ENCODE data around the gene KRT9.
A peak's percentile ranks its signal among the peaks of the same experiment; 100 is the strongest.

Gene KRT9

DNA sequence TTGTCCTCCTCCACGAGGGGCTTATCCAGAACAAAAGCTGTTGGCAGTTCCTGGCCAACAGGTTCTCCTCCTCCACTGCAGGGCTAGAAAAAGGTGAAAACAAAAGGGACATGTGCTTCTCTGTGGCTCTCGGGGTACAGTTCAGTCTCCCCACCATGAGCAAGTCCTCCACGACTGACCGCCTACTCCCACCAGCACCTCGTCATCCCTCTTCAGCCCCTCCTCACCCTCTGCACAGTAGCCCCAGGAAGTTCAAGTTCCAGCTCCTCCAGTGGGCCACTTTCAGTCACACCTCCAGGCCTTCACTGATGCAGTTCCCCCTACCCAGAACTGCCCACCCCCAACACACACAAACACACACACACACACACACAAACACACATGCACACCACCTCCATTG, 19.4 kb downstream of the KRT9 start:
- DNase-seq (ENCODE audit: low read depth, low spot score): no peak
- TF ChIP-seq CTCF (IDR thresholded peaks at IDR 0.05; ENCODE audit: insufficient read depth, low read length, missing control alignments): no peak
- POLR2A ChIA-PET: no interaction called here
- CTCF ChIA-PET: interaction anchor here (4.9 to 16.0 kb wide), 4 partner anchors 11 to 113 kb away, joined by 23 to 604 read pairs (median 367); no protein-coding TSS in a partner anchor
- H3K4me3 ChIP-seq (ENCODE audit: low read depth, low read length): no peak overlapping the region

GRCh38 chr17:41551365-41551764, 20.5 kb downstream of the KRT9 start:
- no peak overlapping the region for H3K4me3 ChIP-seq (ENCODE audit: low read depth, low read length)
- ChIA-PET CTCF (interaction anchor here (0.9 to 16.0 kb wide), 10 partner anchors 12 to 749 kb away, joined by 3 to 604 read pairs (median 14); partner anchors contain the start of gene KRT36), POLR2A (no interaction called here)
- DNase-seq (ENCODE audit: low read depth, low spot score): no peak
- no peak for TF ChIP-seq CTCF (IDR thresholded peaks at IDR 0.05; ENCODE audit: insufficient read depth, low read length, missing control alignments)

DNA sequence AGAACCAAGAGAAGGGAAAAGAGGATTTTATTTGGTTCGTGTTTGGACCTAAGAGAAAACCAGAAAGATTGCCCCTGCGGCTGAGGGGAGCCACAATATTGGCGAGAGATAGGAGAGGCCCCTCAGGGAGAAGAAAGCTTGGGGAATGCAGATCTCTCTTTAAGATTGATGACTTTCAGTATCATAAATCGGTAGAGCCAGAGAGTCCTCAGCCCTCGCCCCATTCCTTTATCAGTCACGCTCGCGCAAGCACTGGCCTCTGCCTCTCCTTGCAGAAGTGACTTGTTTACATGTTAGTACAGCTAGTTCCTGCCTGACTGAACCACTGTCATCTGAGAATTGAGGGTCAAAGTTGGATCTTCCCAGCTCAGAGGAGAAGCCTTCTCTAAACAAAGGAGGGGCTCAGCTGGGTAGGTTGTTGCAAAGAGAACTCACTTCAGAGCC, 22.2 kb downstream of the KRT9 start:
- no peak for TF ChIP-seq CTCF (IDR thresholded peaks at IDR 0.05; ENCODE audit: insufficient read depth, low read length, missing control alignments)
- ChIA-PET CTCF (interaction anchor here (0.9 to 16.0 kb wide), 107 partner anchors 8 to 934 kb away, joined by 3 to 604 read pairs (median 7); partner anchors contain the start of genes KRT12, KRT15, KRT19 and KRT28), POLR2A (interaction anchor here (1.0 to 2.3 kb wide), 8 partner anchors 19 to 490 kb away, joined by 4 to 11 read pairs (median 5); partner anchors contain the start of genes KRT19 and KRTAP2-3)
- no peak for DNase-seq (ENCODE audit: low read depth, low spot score)
- no peak overlapping the region for H3K4me3 ChIP-seq (ENCODE audit: low read depth, low read length)

GRCh38 chr17:41548844-41549595, 22.8 kb downstream of the KRT9 start:
- TF ChIP-seq CTCF (IDR thresholded peaks at IDR 0.05; ENCODE audit: insufficient read depth, low read length, missing control alignments): peak; percentile 99
- POLR2A ChIA-PET: interaction anchor here (0.7 to 2.3 kb wide), 15 partner anchors 19 to 639 kb away, joined by 3 to 12 read pairs (median 4); partner anchors contain the start of genes KRT19, KRTAP2-3 and KRTAP2-4
- H3K4me3 ChIP-seq (ENCODE audit: low read depth, low read length): peak overlapping the region; percentile 19
- CTCF ChIA-PET: interaction anchor here (0.6 to 16.0 kb wide), 142 partner anchors 8 to 1138 kb away, joined by 3 to 604 read pairs (median 6); partner anchors contain the start of genes KRT12, KRT13, KRT15 and KRT19
- peak; percentile 38 for DNase-seq (ENCODE audit: low read depth, low spot score)

DNA sequence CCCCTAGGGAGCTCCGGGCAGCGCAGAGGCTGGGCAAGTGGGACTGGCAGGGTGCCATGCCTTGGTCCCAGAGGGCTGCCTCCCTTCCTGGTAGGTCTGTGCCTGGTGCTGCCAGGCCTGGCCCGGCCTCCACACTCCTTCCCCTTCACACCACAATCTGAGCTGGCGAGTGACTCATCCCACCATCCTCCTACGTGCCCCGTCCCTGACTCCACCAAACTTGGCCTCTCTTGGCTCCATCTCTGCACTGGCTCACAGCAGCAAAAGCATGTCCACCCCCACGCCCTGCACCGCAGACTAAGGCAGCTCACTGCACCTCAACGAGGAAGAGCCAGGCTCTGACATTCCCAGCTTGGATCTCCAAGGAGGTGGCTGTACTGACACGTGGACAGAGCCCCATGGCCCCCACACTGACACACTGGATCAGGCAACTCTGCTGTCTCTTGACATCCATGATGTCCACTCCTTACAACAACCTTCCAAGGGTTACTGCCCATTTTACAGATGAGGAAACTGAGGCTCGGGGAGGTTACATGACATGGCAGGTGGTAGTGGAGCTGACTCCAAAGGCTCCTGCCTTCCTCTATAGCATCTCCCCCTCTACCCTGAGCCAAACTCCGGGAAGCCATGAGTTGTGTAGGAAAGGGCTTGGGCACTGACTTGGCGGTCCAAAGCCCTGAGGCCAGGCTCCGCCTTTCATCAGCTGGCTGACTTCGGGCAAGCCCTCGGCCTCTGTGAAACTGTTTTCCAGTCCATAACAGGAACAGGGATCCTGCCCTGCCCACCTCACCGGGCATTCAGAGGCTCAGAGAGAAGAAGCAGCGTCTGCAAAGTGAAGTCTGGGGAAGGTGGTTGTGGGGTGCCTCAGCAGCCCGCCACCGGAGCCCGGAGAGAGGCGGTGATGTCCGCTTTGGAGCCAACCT, 23.7 kb downstream of the KRT9 start:
- DNase-seq (ENCODE audit: low read depth, low spot score): peak; percentile 95
- TF ChIP-seq CTCF (IDR thresholded peaks at IDR 0.05; ENCODE audit: insufficient read depth, low read length, missing control alignments): no peak
- POLR2A ChIA-PET: interaction anchor here (0.7 to 2.3 kb wide), 14 partner anchors 18 to 729 kb away, joined by 3 to 12 read pairs (median 4); partner anchors contain the start of genes KRT19, KRTAP2-3 and KRTAP2-4
- CTCF ChIA-PET: interaction anchor here (0.6 to 16.0 kb wide), 118 partner anchors 7 to 1137 kb away, joined by 3 to 604 read pairs (median 6); partner anchors contain the start of genes KRT13, KRT15, KRT19 and KRT20
- H3K4me3 ChIP-seq (ENCODE audit: low read depth, low read length): no peak overlapping the region
